K562 (cell line): Measurements from ENCODE around the gene DUSP9. TPM values are rescaled to one million over a fixed set of nuclear protein-coding genes. Genes with fewer than 3 reads are reported as not detected.

Experiments
- CREBBP ChIP-seq: IDR thresholded peaks from one replicate; pipeline ENCODE4 v1.6.1; 2012; ENCODE audit warnings: low read depth, mild to moderate bottlenecking, control low read depth, inconsistent platforms, low read length
- FIP1L1 ChIP-seq: fragments of 200-400 bp; formaldehyde crosslinking; IDR thresholded peaks from 2 replicates; pipeline ENCODE4 v1.6.1; 2018; ENCODE audit warnings: mild to moderate bottlenecking, low read depth, low read length; ENCODE audit not compliant: poor library complexity, severe bottlenecking
- HLTF ChIP-seq: fragments of 450-650 bp; IDR thresholded peaks from 2 replicates; pipeline ENCODE4 v1.6.1; 2016
- IFI16 ChIP-seq: fragments of 250-450 bp; sonication (Bioruptor Pico); IDR thresholded peaks from 2 replicates; pipeline ENCODE4 v2.1.2; 2022; ENCODE audit warnings: mild to moderate bottlenecking, inconsistent platforms
- L3MBTL2 ChIP-seq: fragments of 450-650 bp; IDR thresholded peaks from 2 replicates; pipeline ENCODE4 v1.6.1; 2016; ENCODE audit warnings: mild to moderate bottlenecking, moderate library complexity
- MEF2D ChIP-seq: conservative IDR thresholded peaks from 2 replicates; pipeline ENCODE4 v1.6.1; 2016; ENCODE audit warnings: low read depth, missing genetic modification characterization, missing compliant biosample characterization
- SIN3B ChIP-seq: fragments of 450-650 bp; IDR thresholded peaks from 2 replicates; pipeline ENCODE4 v1.6.1; 2017; ENCODE audit warnings: low read depth, mild to moderate bottlenecking, moderate library complexity
- SLC30A9 ChIP-seq: fragments of 250-450 bp; sonication (Bioruptor Pico); IDR thresholded peaks from 2 replicates; pipeline ENCODE4 v1.8.0; 2022; ENCODE audit warnings: mild to moderate bottlenecking, moderate library complexity
- ZKSCAN8 ChIP-seq: fragments of 200-800 bp; sonication (Bioruptor generic); IDR thresholded peaks from 2 replicates; pipeline ENCODE4 v1.6.1; 2016; ENCODE audit warnings: missing genetic modification characterization, missing compliant biosample characterization
- ZNF3 ChIP-seq: fragments of 250-450 bp; sonication (Bioruptor Pico); IDR thresholded peaks from 2 replicates; pipeline ENCODE4 v1.5.0; 2021; ENCODE audit warnings: mild to moderate bottlenecking, moderate library complexity
- ZNF583 ChIP-seq: fragments of 250-450 bp; sonication (Bioruptor Pico); IDR thresholded peaks from 2 replicates; pipeline ENCODE4 v1.4.0; 2020
- ZNF764 ChIP-seq: fragments of 250-450 bp; sonication (Bioruptor Pico); IDR thresholded peaks from 2 replicates; pipeline ENCODE4 v1.4.0; 2020; ENCODE audit warnings: low read depth, mild to moderate bottlenecking, moderate library complexity
- polyA plus RNA-seq, 8 experiments: library from polyadenylated mRNA; depleted of rRNA in 4 of 8; stranded (reverse) in 5 of 8; unstranded in 3 of 8; fragments of >200 nt; fragmentation: Nextera tagmentation in 2 of 8; fragmentation: Illumina TruSeq in 1 of 8; extraction: Ambion mirVana in 2 of 8; extraction: Trizol in 1 of 8; gene quantifications; 2 replicates each; pipeline versions ENCODE4 v1.2.1 to v1.2.3, GENCODE V29; 2011 to 2014; ENCODE audit warnings: inconsistent platforms in 1 of 8, missing spikeins in 1 of 8
- total RNA-seq, 7 experiments: library from RNA; depleted of rRNA in 6 of 7; stranded (reverse); fragments of >200 nt in 6 of 7; fragmentation: Illumina TruSeq in 2 of 7; extraction: Trizol in 2 of 7; gene quantifications; 2 replicates each; pipeline versions ENCODE4 v1.2.1 to v1.2.3, GENCODE V29; 2011 to 2021; ENCODE audit warnings: low replicate concordance in 1 of 7
- TF ChIP-seq, protein P1 (sequence below): sonication (generic); formaldehyde crosslinking; IDR thresholded peaks from 2 replicates; pipeline ENCODE4 v1.8.0; 2022; ENCODE audit warnings: mild to moderate bottlenecking, missing genetic modification reagents
- TF ChIP-seq, protein P2 (sequence below): fragments of 250-450 bp; sonication (Bioruptor Pico); IDR thresholded peaks from 2 replicates; pipeline ENCODE4 v1.8.0; 2021; ENCODE audit warnings: borderline replicate concordance, mild to moderate bottlenecking, moderate library complexity; ENCODE audit not compliant: poor library complexity, severe bottlenecking

Gene DUSP9
- total and polyA plus RNA-seq, 9 of the 15 experiments (the other 6 are each of a cell fraction or from before 2014, with no cell fraction given) = 0.11 to 14.1 (median 5.5) TPM

DNA sequence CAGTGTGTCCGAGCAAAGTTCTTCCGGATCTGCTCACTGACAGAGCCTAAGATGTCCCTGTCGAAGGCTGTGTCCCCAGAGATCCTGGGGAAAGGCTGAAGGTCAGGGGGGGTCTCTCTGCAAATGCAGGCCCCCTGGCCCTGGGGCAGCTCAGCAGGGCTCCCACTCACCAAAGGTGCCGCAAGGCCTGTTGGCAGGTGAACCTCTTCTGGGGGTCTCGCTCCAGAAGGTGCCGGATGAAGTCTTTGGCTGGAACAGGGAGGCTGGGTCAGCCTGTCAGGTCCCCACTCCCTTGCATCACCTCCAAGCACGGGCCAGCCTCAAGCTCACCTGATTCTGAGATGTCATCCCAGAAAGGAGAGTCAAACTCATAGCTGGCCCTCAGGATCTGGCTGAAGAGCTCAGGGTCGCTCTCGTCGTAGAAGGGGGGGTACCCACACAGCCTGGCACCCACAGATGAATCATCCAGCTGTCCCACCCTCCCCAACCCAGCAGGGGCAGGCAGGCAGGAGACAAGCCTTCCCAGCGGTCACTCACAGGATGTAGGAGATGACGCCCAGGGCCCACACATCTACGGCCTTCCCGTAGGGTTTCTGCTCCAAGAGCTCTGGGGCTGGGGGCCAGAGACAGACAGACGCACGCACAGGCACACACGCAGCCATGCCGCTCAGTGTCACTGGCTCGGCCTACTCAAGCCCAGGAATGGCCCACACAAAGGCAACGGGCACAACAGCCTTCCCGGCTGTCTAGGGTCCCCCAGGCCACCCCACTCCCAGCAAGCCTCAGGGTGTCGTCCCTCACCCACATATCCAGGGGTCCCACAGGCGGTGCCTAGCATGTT lies 24.0 kb downstream of the DUSP9 start (continued):
- TF ChIP-seq, protein P1, sequence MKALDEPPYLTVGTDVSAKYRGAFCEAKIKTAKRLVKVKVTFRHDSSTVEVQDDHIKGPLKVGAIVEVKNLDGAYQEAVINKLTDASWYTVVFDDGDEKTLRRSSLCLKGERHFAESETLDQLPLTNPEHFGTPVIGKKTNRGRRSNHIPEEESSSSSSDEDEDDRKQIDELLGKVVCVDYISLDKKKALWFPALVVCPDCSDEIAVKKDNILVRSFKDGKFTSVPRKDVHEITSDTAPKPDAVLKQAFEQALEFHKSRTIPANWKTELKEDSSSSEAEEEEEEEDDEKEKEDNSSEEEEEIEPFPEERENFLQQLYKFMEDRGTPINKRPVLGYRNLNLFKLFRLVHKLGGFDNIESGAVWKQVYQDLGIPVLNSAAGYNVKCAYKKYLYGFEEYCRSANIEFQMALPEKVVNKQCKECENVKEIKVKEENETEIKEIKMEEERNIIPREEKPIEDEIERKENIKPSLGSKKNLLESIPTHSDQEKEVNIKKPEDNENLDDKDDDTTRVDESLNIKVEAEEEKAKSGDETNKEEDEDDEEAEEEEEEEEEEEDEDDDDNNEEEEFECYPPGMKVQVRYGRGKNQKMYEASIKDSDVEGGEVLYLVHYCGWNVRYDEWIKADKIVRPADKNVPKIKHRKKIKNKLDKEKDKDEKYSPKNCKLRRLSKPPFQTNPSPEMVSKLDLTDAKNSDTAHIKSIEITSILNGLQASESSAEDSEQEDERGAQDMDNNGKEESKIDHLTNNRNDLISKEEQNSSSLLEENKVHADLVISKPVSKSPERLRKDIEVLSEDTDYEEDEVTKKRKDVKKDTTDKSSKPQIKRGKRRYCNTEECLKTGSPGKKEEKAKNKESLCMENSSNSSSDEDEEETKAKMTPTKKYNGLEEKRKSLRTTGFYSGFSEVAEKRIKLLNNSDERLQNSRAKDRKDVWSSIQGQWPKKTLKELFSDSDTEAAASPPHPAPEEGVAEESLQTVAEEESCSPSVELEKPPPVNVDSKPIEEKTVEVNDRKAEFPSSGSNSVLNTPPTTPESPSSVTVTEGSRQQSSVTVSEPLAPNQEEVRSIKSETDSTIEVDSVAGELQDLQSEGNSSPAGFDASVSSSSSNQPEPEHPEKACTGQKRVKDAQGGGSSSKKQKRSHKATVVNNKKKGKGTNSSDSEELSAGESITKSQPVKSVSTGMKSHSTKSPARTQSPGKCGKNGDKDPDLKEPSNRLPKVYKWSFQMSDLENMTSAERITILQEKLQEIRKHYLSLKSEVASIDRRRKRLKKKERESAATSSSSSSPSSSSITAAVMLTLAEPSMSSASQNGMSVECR (CRISPR knock-in tag) = no peak
- TF ChIP-seq SIN3B = no peak
- TF ChIP-seq L3MBTL2 = no peak
- TF ChIP-seq ZNF583 (CRISPR knock-in tag) = no peak
- no peak for TF ChIP-seq ZKSCAN8 (CRISPR knock-in tag)
- TF ChIP-seq HLTF = no peak
- TF ChIP-seq, protein P2, sequence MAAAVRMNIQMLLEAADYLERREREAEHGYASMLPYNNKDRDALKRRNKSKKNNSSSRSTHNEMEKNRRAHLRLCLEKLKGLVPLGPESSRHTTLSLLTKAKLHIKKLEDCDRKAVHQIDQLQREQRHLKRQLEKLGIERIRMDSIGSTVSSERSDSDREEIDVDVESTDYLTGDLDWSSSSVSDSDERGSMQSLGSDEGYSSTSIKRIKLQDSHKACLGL = no peak
- TF ChIP-seq ZNF764 (CRISPR knock-in tag) = no peak
- TF ChIP-seq IFI16 (CRISPR knock-in tag) = no peak
- TF ChIP-seq MEF2D = no peak
- no peak for TF ChIP-seq ZNF3 (CRISPR knock-in tag)
- no peak for TF ChIP-seq SLC30A9 (CRISPR knock-in tag)
- no peak for TF ChIP-seq CREBBP
- TF ChIP-seq FIP1L1 = no peak
